HEK293 (cell line): ENCODE results near the gene SSBP1.

Experiments
- ATF2 ChIP-seq: fragments of 450-650 bp; formaldehyde crosslinking; IDR thresholded peaks from 2 replicates; pipeline ENCODE4 v1.5.1; 2016; ENCODE audit warnings: missing biosample characterization, missing genetic modification characterization, low read depth
- BCL11A ChIP-seq: fragments of 450-650 bp; formaldehyde crosslinking; IDR thresholded peaks from 2 replicates; pipeline ENCODE4 v1.5.1; 2016; ENCODE audit warnings: low read depth, missing biosample characterization, missing genetic modification characterization
- HOXD13 ChIP-seq: sonication (generic); formaldehyde crosslinking; IDR thresholded peaks from 2 replicates; pipeline ENCODE4 v1.8.0; 2022; ENCODE audit warnings: missing genetic modification reagents, borderline replicate concordance
- KLF1 ChIP-seq: fragments of 450-650 bp; formaldehyde crosslinking; IDR thresholded peaks from 2 replicates; pipeline ENCODE4 v1.5.1; 2016; ENCODE audit warnings: missing biosample characterization, missing genetic modification characterization
- KLF10 ChIP-seq: fragments of 450-650 bp; IDR thresholded peaks from 2 replicates; pipeline ENCODE4 v1.5.1; 2018; ENCODE audit warnings: missing biosample characterization, mild to moderate bottlenecking, missing genetic modification characterization
- MEIS1 ChIP-seq: sonication (generic); formaldehyde crosslinking; IDR thresholded peaks from 2 replicates; pipeline ENCODE4 v1.8.1; 2022; ENCODE audit warnings: missing genetic modification reagents, mild to moderate bottlenecking, borderline replicate concordance
- OVOL3 ChIP-seq: fragments of 450-650 bp; formaldehyde crosslinking; IDR thresholded peaks from 2 replicates; pipeline ENCODE4 v1.5.1; 2016; ENCODE audit warnings: missing biosample characterization, missing genetic modification characterization
- PRDM6 ChIP-seq: fragments of 450-650 bp; formaldehyde crosslinking; IDR thresholded peaks from 2 replicates; pipeline ENCODE4 v1.5.1; 2017; ENCODE audit warnings: missing biosample characterization, missing genetic modification characterization
- SALL2 ChIP-seq: fragments of 450-650 bp; formaldehyde crosslinking; IDR thresholded peaks from 2 replicates; pipeline ENCODE4 v1.5.0; 2017; ENCODE audit warnings: missing biosample characterization, mild to moderate bottlenecking, missing genetic modification characterization, borderline replicate concordance
- SCRT2 ChIP-seq: fragments of 450-650 bp; formaldehyde crosslinking; IDR thresholded peaks from 2 replicates; pipeline ENCODE4 v1.5.1; 2016; ENCODE audit warnings: missing biosample characterization, missing genetic modification characterization
- SP3 ChIP-seq: fragments of 450-650 bp; formaldehyde crosslinking; IDR thresholded peaks from 2 replicates; pipeline ENCODE4 v1.5.1; 2016; ENCODE audit warnings: missing biosample characterization, missing genetic modification characterization
- SP7 ChIP-seq: fragments of 450-650 bp; formaldehyde crosslinking; IDR thresholded peaks from 2 replicates; pipeline ENCODE4 v1.5.1; 2016; ENCODE audit warnings: missing biosample characterization, missing genetic modification characterization
- ZFP3 ChIP-seq: fragments of 450-650 bp; formaldehyde crosslinking; IDR thresholded peaks from 2 replicates; pipeline ENCODE4 v1.5.1; 2016; ENCODE audit warnings: low read depth, missing biosample characterization, missing genetic modification characterization
- ZNF114 ChIP-seq: fragments of 450-650 bp; formaldehyde crosslinking; IDR thresholded peaks from 2 replicates; pipeline ENCODE4 v1.5.0; 2017; ENCODE audit warnings: missing biosample characterization, missing genetic modification characterization
- ZNF121 ChIP-seq: fragments of 450-650 bp; formaldehyde crosslinking; IDR thresholded peaks from 2 replicates; pipeline ENCODE4 v1.5.1; 2016; ENCODE audit warnings: missing biosample characterization, missing genetic modification characterization
- ZNF146 ChIP-seq: fragments of 450-650 bp; formaldehyde crosslinking; IDR thresholded peaks from 2 replicates; pipeline ENCODE4 v1.5.1; 2016; ENCODE audit warnings: missing biosample characterization, missing genetic modification characterization
- ZNF157 ChIP-seq: fragments of 450-650 bp; formaldehyde crosslinking; IDR thresholded peaks from 2 replicates; pipeline ENCODE4 v1.5.1; 2016; ENCODE audit warnings: missing biosample characterization, missing genetic modification characterization
- ZNF184 ChIP-seq: fragments of 450-650 bp; IDR thresholded peaks from 2 replicates; pipeline ENCODE4 v1.5.1; 2018; ENCODE audit warnings: missing biosample characterization, mild to moderate bottlenecking, missing genetic modification characterization
- ZNF19 ChIP-seq: fragments of 450-650 bp; formaldehyde crosslinking; IDR thresholded peaks from 2 replicates; pipeline ENCODE4; 2016; ENCODE audit warnings: missing biosample characterization, missing genetic modification characterization, low read depth
- ZNF37A ChIP-seq: fragments of 450-650 bp; IDR thresholded peaks from 2 replicates; pipeline ENCODE4 v1.5.1; 2018; ENCODE audit warnings: missing biosample characterization, missing genetic modification characterization
- ZNF521 ChIP-seq: fragments of 450-650 bp; formaldehyde crosslinking; IDR thresholded peaks from 2 replicates; pipeline ENCODE4 v1.5.1; 2017; ENCODE audit warnings: missing biosample characterization, mild to moderate bottlenecking, missing genetic modification characterization
- ZNF549 ChIP-seq: fragments of 450-650 bp; IDR thresholded peaks from 2 replicates; pipeline ENCODE4 v1.5.1; 2018; ENCODE audit warnings: missing biosample characterization, missing genetic modification characterization, mild to moderate bottlenecking, inconsistent platforms, moderate library complexity
- ZNF596 ChIP-seq: fragments of 450-650 bp; IDR thresholded peaks from 2 replicates; pipeline ENCODE4 v1.5.0; 2018; ENCODE audit warnings: missing biosample characterization, mild to moderate bottlenecking, missing genetic modification characterization, moderate library complexity
- ZNF621 ChIP-seq: fragments of 450-650 bp; formaldehyde crosslinking; IDR thresholded peaks from 2 replicates; pipeline ENCODE4 v1.5.1; 2017; ENCODE audit warnings: missing biosample characterization, missing genetic modification characterization
- ZNF624 ChIP-seq: fragments of 450-650 bp; formaldehyde crosslinking; IDR thresholded peaks from 2 replicates; pipeline ENCODE4 v1.5.1; 2017; ENCODE audit warnings: missing biosample characterization, missing genetic modification characterization
- ZNF629 ChIP-seq: fragments of 450-650 bp; formaldehyde crosslinking; IDR thresholded peaks from 2 replicates; pipeline ENCODE4 v1.5.1; 2017; ENCODE audit warnings: missing biosample characterization, missing genetic modification characterization
- ZNF639 ChIP-seq: fragments of 450-650 bp; formaldehyde crosslinking; IDR thresholded peaks from 2 replicates; pipeline ENCODE4 v1.5.1; 2016; ENCODE audit warnings: missing biosample characterization, missing genetic modification characterization
- ZNF658 ChIP-seq: fragments of 450-650 bp; formaldehyde crosslinking; IDR thresholded peaks from 2 replicates; pipeline ENCODE4; 2016; ENCODE audit warnings: missing biosample characterization, missing genetic modification characterization
- ZNF76 ChIP-seq: fragments of 450-650 bp; formaldehyde crosslinking; IDR thresholded peaks from 2 replicates; pipeline ENCODE4; 2016; ENCODE audit warnings: low read depth, missing biosample characterization, missing genetic modification characterization, borderline replicate concordance
- ZNF777 ChIP-seq: fragments of 450-650 bp; formaldehyde crosslinking; IDR thresholded peaks from 2 replicates; pipeline ENCODE4 v1.5.1; 2017; ENCODE audit warnings: missing biosample characterization, missing genetic modification characterization, borderline replicate concordance
- ZNF837 ChIP-seq: fragments of 450-650 bp; formaldehyde crosslinking; IDR thresholded peaks from 2 replicates; pipeline ENCODE4 v1.5.1; 2016; ENCODE audit warnings: missing biosample characterization, missing genetic modification characterization
- ZSCAN16 ChIP-seq: fragments of 450-650 bp; formaldehyde crosslinking; IDR thresholded peaks from 2 replicates; pipeline ENCODE4 v1.5.1; 2016; ENCODE audit warnings: missing biosample characterization, missing genetic modification characterization
- ZSCAN23 ChIP-seq: fragments of 450-650 bp; formaldehyde crosslinking; IDR thresholded peaks from 2 replicates; pipeline ENCODE4 v1.5.1; 2016; ENCODE audit warnings: missing biosample characterization, missing genetic modification characterization
- ZSCAN30 ChIP-seq: fragments of 450-650 bp; IDR thresholded peaks from 2 replicates; pipeline ENCODE4 v1.5.1; 2018; ENCODE audit warnings: missing biosample characterization, mild to moderate bottlenecking, missing genetic modification characterization, moderate library complexity
- ZSCAN4 ChIP-seq: fragments of 450-650 bp; formaldehyde crosslinking; IDR thresholded peaks from 2 replicates; pipeline ENCODE4 v1.5.1; 2017; ENCODE audit warnings: missing biosample characterization, missing genetic modification characterization
- ZXDB ChIP-seq: fragments of 450-650 bp; formaldehyde crosslinking; IDR thresholded peaks from 2 replicates; pipeline ENCODE4 v1.5.1; 2016; ENCODE audit warnings: missing biosample characterization, missing genetic modification characterization

The SSBP1 gene

GRCh38 chr7:141737836-141738591 is at the start of gene SSBP1 (continued):
- peak; percentile 65; the same call in 1 of the 2 replicates for TF ChIP-seq SCRT2
- TF ChIP-seq OVOL3: peak; percentile 83; the same call in 1 of the 2 replicates
- TF ChIP-seq ZNF19 (tag by site-specific recombination): no peak
- peak; percentile 93 for TF ChIP-seq SP7 (tag by site-specific recombination)
- peak; percentile 98 for TF ChIP-seq ZNF639
- peak; percentile 67 for TF ChIP-seq ZNF146 (tag by site-specific recombination)
- TF ChIP-seq ZNF114 (tag by site-specific recombination): no peak
- peak; percentile 89 for TF ChIP-seq ZNF184 (tag by site-specific recombination)
- TF ChIP-seq KLF10 (tag by site-specific recombination): peak; percentile 75; the same call in 1 of the 2 replicates
- no peak for TF ChIP-seq ZNF621 (tag by site-specific recombination)
- TF ChIP-seq ZNF777: no peak
- TF ChIP-seq PRDM6 (tag by site-specific recombination): peak; percentile 61
- TF ChIP-seq ZSCAN16 (tag by site-specific recombination): no peak; the same call in 1 of the 2 replicates
- TF ChIP-seq SALL2 (tag by site-specific recombination): peak; percentile 75; the same call in 1 of the 2 replicates
- no peak for TF ChIP-seq HOXD13 (CRISPR knock-in tag)
- peak; percentile 68; the same call in 1 of the 2 replicates for TF ChIP-seq ZNF121 (tag by site-specific recombination)
- TF ChIP-seq ZSCAN30 (tag by site-specific recombination): peak; percentile 97
- TF ChIP-seq ATF2 (tag by site-specific recombination): no peak
- TF ChIP-seq ZNF596: no peak
- TF ChIP-seq ZSCAN4: peak; percentile 49
- TF ChIP-seq ZNF549: no peak
- peak; percentile 89 for TF ChIP-seq ZNF76 (tag by site-specific recombination)
- no peak for TF ChIP-seq ZNF658 (tag by site-specific recombination)
- no peak for TF ChIP-seq ZNF37A (tag by site-specific recombination)
- no peak for TF ChIP-seq ZNF837 (tag by site-specific recombination)
- no peak for TF ChIP-seq ZFP3 (tag by site-specific recombination)
- no peak for TF ChIP-seq ZNF157
- no peak for TF ChIP-seq ZNF521 (tag by site-specific recombination)
- peak; percentile 94 for TF ChIP-seq ZXDB (tag by site-specific recombination)
- no peak; the same call in 1 of the 2 replicates for TF ChIP-seq BCL11A (tag by site-specific recombination)
- no peak for TF ChIP-seq MEIS1 (CRISPR knock-in tag)
- TF ChIP-seq ZNF624 (tag by site-specific recombination): peak; percentile 75; the same call in 1 of the 2 replicates
- peak; percentile 91 for TF ChIP-seq ZNF629 (tag by site-specific recombination)
- peak; percentile 58; the same call in 1 of the 2 replicates for TF ChIP-seq ZSCAN23 (tag by site-specific recombination)
- TF ChIP-seq KLF1 (tag by site-specific recombination): peak; percentile 46
- peak; percentile 73 for TF ChIP-seq SP3 (tag by site-specific recombination)
